Left lobe of liver (tissue), 2 donors: ENCODE measurements around the gene CAP2. TPM values are rescaled to one million over a fixed set of nuclear protein-coding genes. Genes with fewer than 3 reads are reported as not detected.
"Not testable (repeated sequence)": the region's sequence is repeated elsewhere in the genome, so short reads cannot be mapped to it uniquely, and the experiment has no call there.

ENCODE experiments used
- ATAC-seq: fragments of 200-7000 bp; cut with Tn5 transposase; one replicate; pipeline ENCODE4 v1.9.1; 2020; ENCODE audit warnings: mild to moderate bottlenecking, moderate library complexity
- DNase-seq: peaks from one replicate; pipeline ENCODE4 v3.0.0-alpha.2; 2020; ENCODE audit warnings: low spot score
- total RNA-seq: library from RNA; stranded (reverse); gene quantifications from one replicate; pipeline ENCODE4 v1.2.1, GENCODE V29; 2021
- donor health status: DM: no; HTN: no; CAD: no; lungs with moderate emphysema.
- donor health status: DM: no; HTN: yes; CAD: no.

CAP2 gene
- total RNA-seq, 1 donor from 2014 or later = 2.5 TPM

GRCh38 chr6:17562636-17563035 is 169.2 kb downstream of the CAP2 start:
- ATAC-seq (no peak), DNase-seq (no peak)

- no peak for DNase-seq
- ATAC-seq = no peak
These were observed 172.0 kb downstream of the CAP2 start for GRCh38 chr6:17565399-17565798.

GRCh38 chr6:17574866-17575560 is 181.6 kb downstream of the CAP2 start:
- ATAC-seq (peak; percentile 56), DNase-seq (no peak)

- ATAC-seq = no peak
- DNase-seq = no peak
These were observed 183.7 kb downstream of the CAP2 start for GRCh38 chr6:17577059-17577458.

- DNase-seq (no peak), ATAC-seq (peak; percentile 71)
These were observed 187.2 kb downstream of the CAP2 start for GRCh38 chr6:17580518-17581048.

- ATAC-seq, DNase-seq: not testable (repeated sequence)
These were observed 187.9 kb downstream of the CAP2 start for GRCh38 chr6:17581282-17581681.

GRCh38 chr6:17583811-17584210 is 190.4 kb downstream of the CAP2 start:
- peak; percentile 14 for ATAC-seq
- DNase-seq = no peak

GRCh38 chr6:17584241-17584803 is 190.9 kb downstream of the CAP2 start:
- DNase-seq = no peak

GRCh38 chr6:17585766-17586490 is 192.5 kb downstream of the CAP2 start:
- DNase-seq (no peak), ATAC-seq (peak; percentile 63)

More at GRCh38 chr6:17584241-17584803, 190.9 kb downstream of the CAP2 start:
- peak; percentile 90 for ATAC-seq

GRCh38 chr6:17586623-17587022 is 193.2 kb downstream of the CAP2 start:
- not testable (repeated sequence) for ATAC-seq, DNase-seq

- ATAC-seq = no peak
- no peak for DNase-seq
These were observed 194.6 kb downstream of the CAP2 start for GRCh38 chr6:17588011-17588410.

- ATAC-seq (no peak), DNase-seq (no peak)
These were observed 196.2 kb downstream of the CAP2 start for GRCh38 chr6:17589406-17590096.

GRCh38 chr6:17591287-17591686 is 197.9 kb downstream of the CAP2 start:
- ATAC-seq (no peak), DNase-seq (no peak)

GRCh38 chr6:17593246-17593645 is 199.9 kb downstream of the CAP2 start:
- DNase-seq = no peak
- ATAC-seq = no peak

- ATAC-seq (no peak), DNase-seq (no peak)
These were observed 202.7 kb downstream of the CAP2 start for GRCh38 chr6:17596085-17596484.

- ATAC-seq (peak; percentile 92), DNase-seq (peak; percentile 98)
These were observed 206.6 kb downstream of the CAP2 start, which contains the start of gene FAM8A1 for GRCh38 chr6:17599877-17600526. FAM8A1 (plus strand) TSS chr6:17600302; CDS start chr6:17600410, 108 bp downstream.

- DNase-seq (peak; percentile 66), ATAC-seq (peak; percentile 63)
These were observed 207.4 kb downstream of the CAP2 start for GRCh38 chr6:17600527-17601385.

GRCh38 chr6:17601386-17601703 is 207.9 kb downstream of the CAP2 start:
- no peak for DNase-seq
- ATAC-seq = peak; percentile 9

- DNase-seq (no peak), ATAC-seq (peak; percentile 23)
These were observed 209.5 kb downstream of the CAP2 start for GRCh38 chr6:17602888-17603287.

GRCh38 chr6:17606606-17607005 is 213.2 kb downstream of the CAP2 start:
- DNase-seq = peak; percentile 78

More at GRCh38 chr6:17606606-17607005, 213.2 kb downstream of the CAP2 start:
- ATAC-seq = peak; percentile 80
